Body of pancreas (tissue), 4 donors: Measurements from ENCODE around the gene IRAK1BP1. TPM values are rescaled to one million over a fixed set of nuclear protein-coding genes. Genes with fewer than 3 reads are reported as not detected.
A peak's percentile ranks its signal among the peaks of the same experiment; 100 is the strongest.

ENCODE experiments used
- ATAC-seq: fragments of 150-250 bp; one replicate; pipeline ENCODE4 v1.9.1; 2016
- DNase-seq, 4 donors: peaks; one replicate each; pipeline ENCODE4 v3.0.0-alpha.2; 2019
- H3K27ac ChIP-seq, 4 donors: fragments of 200-600 bp; sonication (generic); 1 replicate in 3 of 4; 2 replicates in 1 of 4; pipeline versions ENCODE4 v1.5.1 to v1.6.1; 2016 to 2019; ENCODE audit warnings: mild to moderate bottlenecking in 1 of 4, mixed read lengths in 1 of 4, moderate library complexity in 1 of 4
- H3K27me3 ChIP-seq, 2 donors: fragments of 200-600 bp; sonication (generic); one replicate each; pipeline ENCODE4 v1.6.0; 2016; ENCODE audit warnings: mild to moderate bottlenecking in 1 of 2
- H3K36me3 ChIP-seq, 2 donors: fragments of 200-600 bp; sonication (generic); replicated peaks in 1 of 2; 2 replicates each; pipeline ENCODE4 v1.5.1; 2016; ENCODE audit warnings: low read depth in 2 of 2; ENCODE audit not compliant: insufficient read depth in 1 of 2
- H3K4me1 ChIP-seq: fragments of 200-600 bp; sonication (generic); one replicate; pipeline ENCODE4 v1.6.0; 2016
- H3K4me3 ChIP-seq, 2 donors: fragments of 200-600 bp; sonication (generic); 1 replicate in 1 of 2; 2 replicates in 1 of 2; pipeline ENCODE4 v1.5.1; 2016 to 2019
- H3K9me3 ChIP-seq, 3 donors: fragments of 200-600 bp; sonication (generic); 1 replicate in 2 of 3; 2 replicates in 1 of 3; pipeline ENCODE4 v1.5.1; 2016
- CTCF ChIP-seq, 7 experiments: fragments of 450-650 bp in 4 of 7; fragments of 200-600 bp in 3 of 7; sonication (generic) in 3 of 7; IDR thresholded peaks; one replicate each; pipeline ENCODE4 v1.5.1; 2016 to 2019; ENCODE audit warnings: antibody characterized with exemption in 7 of 7
- POLR2A ChIP-seq, 3 donors: fragments of 450-650 bp; IDR thresholded peaks; one replicate each; pipeline ENCODE4 v1.6.1; 2016; ENCODE audit warnings: antibody characterized with exemption in 3 of 3, mild to moderate bottlenecking in 2 of 3
- WGBS, 2 donors: methylation state at CpG; one replicate each; pipeline ENCODE4 v1.1.5; 2017; 5-methylcytosine and 5-hydroxymethylcytosine counted together
- intact Hi-C: fragments of 100-400 bp; cut with DNase I; formaldehyde crosslinking; loops from one replicate; pipeline ENCODE4 v1.15.1; 2023
- total RNA-seq, 2 donors: library from RNA; depleted of rRNA; stranded (reverse); fragments of >200 nt; gene quantifications; one replicate each; pipeline ENCODE4 v1.1.0, GENCODE V29; 2016

The IRAK1BP1 gene, protein sequence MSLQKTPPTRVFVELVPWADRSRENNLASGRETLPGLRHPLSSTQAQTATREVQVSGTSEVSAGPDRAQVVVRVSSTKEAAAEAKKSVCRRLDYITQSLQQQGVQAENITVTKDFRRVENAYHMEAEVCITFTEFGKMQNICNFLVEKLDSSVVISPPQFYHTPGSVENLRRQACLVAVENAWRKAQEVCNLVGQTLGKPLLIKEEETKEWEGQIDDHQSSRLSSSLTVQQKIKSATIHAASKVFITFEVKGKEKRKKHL
- total RNA-seq = 1 to 10 TPM; 6.9 to 9.3 TPM

DNA sequence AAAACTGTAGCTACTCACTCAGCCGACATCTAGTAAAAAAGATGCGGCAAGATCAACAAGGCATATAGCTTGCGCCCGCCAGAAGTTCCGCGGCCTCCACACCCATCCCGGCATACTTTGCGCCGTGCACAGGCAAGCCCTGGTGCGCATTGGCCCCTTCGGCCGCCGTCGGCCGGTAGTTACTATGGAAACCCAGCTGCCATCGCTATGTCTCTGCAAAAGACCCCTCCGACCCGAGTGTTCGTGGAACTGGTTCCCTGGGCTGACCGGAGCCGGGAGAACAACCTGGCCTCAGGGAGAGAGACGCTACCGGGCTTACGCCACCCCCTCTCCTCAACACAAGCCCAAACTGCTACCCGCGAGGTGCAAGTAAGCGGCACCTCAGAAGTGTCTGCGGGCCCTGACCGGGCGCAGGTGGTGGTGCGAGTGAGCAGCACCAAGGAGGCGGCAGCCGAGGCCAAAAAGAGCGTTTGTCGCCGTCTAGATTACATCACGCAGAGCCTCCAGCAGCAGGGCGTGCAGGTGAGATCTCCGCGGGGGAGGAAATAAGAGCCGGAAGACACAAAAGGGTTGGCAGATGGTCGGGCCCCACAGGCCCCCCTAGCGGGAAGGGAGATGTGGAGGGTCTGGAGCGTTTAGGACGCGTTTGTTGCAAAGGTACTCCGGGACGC is at the start of gene IRAK1BP1:
TSS of gene IRAK1BP1 (plus strand) at position 182 of the 671 bp plus-strand sequence. CDS start at position 208, 26 bp downstream.
- ATAC-seq (peak; percentile 97), DNase-seq (peak; percentile 82 to 94 (median 86))
- peak within 1 kb of the TSS; percentile 55 to 87 for H3K4me3 ChIP-seq
- H3K27me3 ChIP-seq = no peaks in the 10 kb centered on the region
- H3K36me3 ChIP-seq = no peaks in the 10 kb centered on the region
- TF ChIP-seq CTCF (IDR thresholded peaks at IDR 0.05) (peak in 1 of 7 experiments; percentile 13), POLR2A (IDR thresholded peaks at IDR 0.05) (peak in 2 of 3 donors; percentile 60 to 71)
- H3K4me1 ChIP-seq = peaks cover 14% of the 10 kb centered on the region
- H3K27ac ChIP-seq = peak within 1 kb of the TSS; percentile 39 to 87 (median 66)
- H3K9me3 ChIP-seq = no peaks in the 10 kb centered on the region
- WGBS, 2 donors = 0 to 1% methylated on average over 35 to 47 of the region's 48 CpGs
- intact Hi-C loops = no loop called here

DNA sequence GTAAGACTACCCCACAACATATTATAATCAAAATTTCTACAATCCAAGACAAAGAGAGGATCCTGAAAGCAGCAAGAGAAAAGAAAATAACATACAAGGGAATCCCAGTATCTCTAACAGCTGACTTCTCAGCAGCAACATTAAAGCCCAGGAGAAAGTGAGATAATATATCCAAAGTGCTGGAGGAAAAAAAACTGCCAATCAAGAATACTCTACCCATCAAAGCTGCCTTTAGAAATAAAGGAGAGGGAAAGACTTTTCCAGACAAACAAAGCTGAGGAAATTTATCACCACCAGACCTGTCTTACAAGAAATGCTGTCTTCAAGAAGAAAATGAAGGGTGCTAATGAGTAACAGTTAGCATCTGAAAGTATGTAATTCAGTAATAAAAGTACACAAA is 43.3 kb upstream of the IRAK1BP1 start:
- intact Hi-C loops = no loop called here
- DNase-seq (no peak), ATAC-seq (no peak)
- no peaks in the 10 kb centered on the region for H3K27me3 ChIP-seq
- H3K4me3 ChIP-seq = no peak overlapping the region
- H3K27ac ChIP-seq = no peak overlapping the region
- peaks cover 0 to 11% (median 0%) of the 10 kb centered on the region in 3 donors for H3K9me3 ChIP-seq
- TF ChIP-seq POLR2A (IDR thresholded peaks at IDR 0.05) (no peak), CTCF (IDR thresholded peaks at IDR 0.05) (no peak)
- no peaks in the 10 kb centered on the region for H3K36me3 ChIP-seq
- no peaks in the 10 kb centered on the region for H3K4me1 ChIP-seq

DNA sequence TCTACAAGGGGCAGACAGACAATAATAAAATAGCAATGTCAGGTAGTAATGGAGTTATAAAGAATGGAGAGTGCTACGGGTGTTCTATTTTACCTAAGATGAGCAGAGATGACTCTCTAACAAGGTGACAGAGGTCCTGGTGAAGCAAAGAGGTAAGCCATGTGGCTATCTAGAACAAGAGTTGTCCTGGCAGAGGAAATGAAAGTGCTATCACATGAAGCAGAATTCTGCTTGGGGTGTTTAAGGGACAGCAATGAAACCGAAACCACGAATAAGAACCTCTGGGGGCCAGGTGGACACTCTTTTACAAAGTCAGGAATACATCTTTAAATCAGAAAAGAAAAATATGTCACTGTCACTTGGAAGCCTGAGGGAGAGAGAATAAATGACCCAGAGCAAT is 37.9 kb upstream of the IRAK1BP1 start:
- 75 to 82% methylated on average over 3 of the region's 3 CpGs for WGBS, 2 donors

GRCh38 chr6:78830805-78831204 is 36.5 kb upstream of the IRAK1BP1 start:
- H3K9me3 ChIP-seq = no peaks in the 10 kb centered on the region
- 76 to 81% methylated on average over 2 of the region's 2 CpGs for WGBS, 2 donors
- intact Hi-C loops = no loop called here
- H3K36me3 ChIP-seq = no peaks in the 10 kb centered on the region
- no peak overlapping the region for H3K4me3 ChIP-seq
- no peaks in the 10 kb centered on the region for H3K27me3 ChIP-seq
- peaks cover 26% of the 10 kb centered on the region for H3K4me1 ChIP-seq
- TF ChIP-seq CTCF (IDR thresholded peaks at IDR 0.05) (no peak), POLR2A (IDR thresholded peaks at IDR 0.05) (no peak)
- ATAC-seq = no peak
- no peak for DNase-seq
- H3K27ac ChIP-seq = peak overlapping the region in 1 of 4 donors; percentile 9

More for the DNA sequence above, 37.9 kb upstream of the IRAK1BP1 start:
- no peak for TF ChIP-seq POLR2A (IDR thresholded peaks at IDR 0.05)
- no peak for TF ChIP-seq CTCF (IDR thresholded peaks at IDR 0.05)
- Histone ChIP-seq H3K36me3 (no peaks in the 10 kb centered on the region), H3K27ac (no peak overlapping the region), H3K9me3 (no peaks in the 10 kb centered on the region), H3K27me3 (no peaks in the 10 kb centered on the region), H3K4me3 (no peak overlapping the region), H3K4me1 (peaks cover 26% of the 10 kb centered on the region)
- ATAC-seq (no peak), DNase-seq (no peak)
- intact Hi-C loops = no loop called here
